ENCODE data around the gene ZNF417. TPM values are rescaled to one million over a fixed set of nuclear protein-coding genes. Genes with fewer than 3 reads are reported as not detected.

Gene ZNF417
- total and polyA plus RNA-seq, 2 of the 13 experiments (the other 11 are each of a cell fraction or from before 2014, with no cell fraction given) = 2.9 to 13.7 TPM

DNA sequence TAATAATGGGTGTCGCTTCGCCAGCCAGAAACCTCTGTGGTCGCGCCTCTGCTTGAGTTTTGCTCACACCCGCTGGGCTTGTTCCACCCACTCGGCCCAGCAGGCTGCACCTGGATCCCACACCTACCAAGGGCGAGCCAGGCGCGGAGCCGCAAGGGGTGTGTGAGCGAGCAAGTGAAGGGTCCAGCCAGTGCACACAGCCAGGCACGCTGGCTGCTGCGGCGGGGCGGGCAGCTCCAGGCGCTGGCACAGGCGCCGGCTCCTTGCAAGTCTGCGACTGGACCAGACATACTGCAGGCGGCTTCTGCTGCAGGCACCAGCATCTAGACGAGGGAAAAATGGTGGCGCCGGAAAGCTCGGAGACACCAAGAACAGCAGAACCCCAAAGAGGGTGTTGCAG is 32.9 kb upstream of the ZNF417 start:
- Histone ChIP-seq H3K9ac (ENCODE audit: insufficient read depth, low read depth, low read length) (no peak overlapping the region), H4K20me1 (ENCODE audit: insufficient read depth, low read length) (no peaks in the 10 kb centered on the region), H2AFZ (ENCODE audit: low read length) (no peak overlapping the region), H3K79me2 (ENCODE audit: insufficient read depth, low read length) (peaks cover 21% of the 10 kb centered on the region), H3K36me3 (replicated peaks in 1 of 2; ENCODE audit: control insufficient read depth in 1 of 2, insufficient read depth in 2 of 2, low read length in 2 of 2) (no peaks in the 10 kb centered on the region), H3K4me1 (ENCODE audit: insufficient read depth, low read length) (peaks cover 15% of the 10 kb centered on the region), H3K27ac (ENCODE audit: extremely low read length, insufficient read depth, low read length) (no peak overlapping the region), H3K27me3 (ENCODE audit: control insufficient read depth in 1 of 2, insufficient read depth in 2 of 2, low read length in 2 of 2) (no peaks in the 10 kb centered on the region; a peak in 1 of 5 replicates), H3K9me3 (ENCODE audit: low read length) (peaks cover 51% of the 10 kb centered on the region), H3K4me3 (replicated peaks in 1 of 3; ENCODE audit: insufficient read depth in 1 of 3, low read depth in 2 of 3, low read length in 3 of 3) (no peak overlapping the region), H3K4me2 (ENCODE audit: low read depth, low read length) (no peak overlapping the region)
- ChIA-PET POLR2A (interaction anchor here (2.0 kb wide), 1 partner anchor 53 kb away, joined by 5 read pairs; the partner anchor contains the start of gene ZNF606), CTCF (ENCODE audit: low intra/inter-chr PET ratio, low total read pairs) (no interaction called here)
- 94% methylated on average over 18 of the region's 24 CpGs for WGBS (ENCODE audit: low lambda C conversion rate)
- in situ Hi-C loops (cut with HindIII; ENCODE audit: extremely low pct_ligation_motif_present, low pct_unique_long_range_greater_than_20kb) (no loop called here), intact Hi-C loops (cut with micrococcal nuclease; ENCODE audit: unreplicated experiment) (no loop called here)
- BruUV-seq (replicated peaks) = no TSS peak
- ATAC-seq = no peak
- TF ChIP-seq ZNF792 (CRISPR knock-in tag; IDR thresholded peaks at IDR 0.05) (no peak), MEIS2 (CRISPR knock-in tag; IDR thresholded peaks at IDR 0.05) (no peak)
- DNase-seq (ENCODE audit: low spot score) = no peak
- FAIRE-seq = no peak

DNA sequence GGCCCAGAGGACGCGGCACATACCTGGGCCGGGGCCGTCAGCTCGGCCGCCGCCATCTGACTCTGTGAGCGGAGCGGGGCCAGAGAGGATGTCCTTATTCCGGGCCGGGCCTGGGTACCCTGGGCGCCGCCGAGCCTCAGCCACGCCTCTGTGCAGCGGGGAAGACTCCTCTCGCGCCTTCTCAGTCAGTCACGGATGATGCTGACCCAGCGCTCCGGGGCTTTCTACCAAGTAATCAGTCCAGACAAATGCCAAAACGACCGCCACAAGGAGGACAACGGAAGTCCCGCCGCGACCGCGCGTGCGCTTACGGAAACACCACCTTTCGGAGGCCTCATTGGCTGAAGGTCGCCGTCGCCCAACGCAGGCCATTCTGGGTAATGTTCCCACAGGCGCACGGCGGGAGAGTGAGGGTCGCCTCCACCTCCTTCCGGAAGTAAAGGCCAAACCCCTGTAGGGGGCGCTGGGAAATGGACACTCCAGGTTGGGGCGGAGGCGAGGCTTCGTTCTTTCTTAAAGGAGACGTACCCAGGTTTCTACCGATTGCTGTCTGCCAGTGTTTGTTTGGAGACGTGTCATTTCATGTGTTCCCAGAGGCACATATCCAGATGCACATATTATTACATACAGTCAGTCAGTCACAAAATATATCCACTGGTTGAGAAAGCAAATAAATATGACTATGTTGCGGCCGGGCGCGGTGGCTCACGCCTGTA is 31.2 kb upstream of the ZNF417 start, which contains the start of gene ZNF256:
TSS of gene ZNF256 (minus strand) at position 288 of the 716 bp plus-strand sequence. CDS start at position 56, 232 bp downstream.
- peak; percentile 90 for FAIRE-seq
- peak; percentile 99 for ATAC-seq
- POLR2A ChIA-PET = interaction anchor here (0.8 to 2.0 kb wide), 2 partner anchors 55 to 201 kb away, joined by 3 to 5 read pairs; partner anchors contain the start of genes ZNF606 and ZNF776
- no peak for TF ChIP-seq MAF1 (CRISPR knock-in tag; IDR thresholded peaks at IDR 0.05; ENCODE audit: borderline replicate concordance)
- no peak for TF ChIP-seq ZNF616 (CRISPR knock-in tag; IDR thresholded peaks at IDR 0.05; ENCODE audit: low read depth)
- TF ChIP-seq KAT2B (IDR thresholded peaks at IDR 0.05; ENCODE audit: borderline replicate concordance, low read depth, low read length) = no peak
- TF ChIP-seq, protein P1, sequence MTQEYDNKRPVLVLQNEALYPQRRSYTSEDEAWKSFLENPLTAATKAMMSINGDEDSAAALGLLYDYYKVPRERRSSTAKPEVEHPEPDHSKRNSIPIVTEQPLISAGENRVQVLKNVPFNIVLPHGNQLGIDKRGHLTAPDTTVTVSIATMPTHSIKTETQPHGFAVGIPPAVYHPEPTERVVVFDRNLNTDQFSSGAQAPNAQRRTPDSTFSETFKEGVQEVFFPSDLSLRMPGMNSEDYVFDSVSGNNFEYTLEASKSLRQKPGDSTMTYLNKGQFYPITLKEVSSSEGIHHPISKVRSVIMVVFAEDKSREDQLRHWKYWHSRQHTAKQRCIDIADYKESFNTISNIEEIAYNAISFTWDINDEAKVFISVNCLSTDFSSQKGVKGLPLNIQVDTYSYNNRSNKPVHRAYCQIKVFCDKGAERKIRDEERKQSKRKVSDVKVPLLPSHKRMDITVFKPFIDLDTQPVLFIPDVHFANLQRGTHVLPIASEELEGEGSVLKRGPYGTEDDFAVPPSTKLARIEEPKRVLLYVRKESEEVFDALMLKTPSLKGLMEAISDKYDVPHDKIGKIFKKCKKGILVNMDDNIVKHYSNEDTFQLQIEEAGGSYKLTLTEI (CRISPR knock-in tag; conservative IDR thresholded peaks at IDR 0.05) = no peak
- TF ChIP-seq IKZF4 (CRISPR knock-in tag; IDR thresholded peaks at IDR 0.05; ENCODE audit: borderline replicate concordance, low read depth, not compliant biosample characterization) = no peak
- TF ChIP-seq XRCC5 (optimal IDR thresholded peaks at IDR 0.05; ENCODE audit: low read length) = peak; percentile 85
- TF ChIP-seq ZSCAN20 (CRISPR knock-in tag; IDR thresholded peaks at IDR 0.05; ENCODE audit: borderline replicate concordance) = no peak
- peak; percentile 48; the same call in 1 of the 2 replicates for TF ChIP-seq ZNF777 (CRISPR knock-in tag; IDR thresholded peaks at IDR 0.05)
- no peak for TF ChIP-seq DNMT1 (CRISPR knock-in tag; IDR thresholded peaks at IDR 0.05)
- peak; percentile 94 for TF ChIP-seq YEATS2 (CRISPR knock-in tag; IDR thresholded peaks at IDR 0.05; ENCODE audit: borderline replicate concordance)
- 0 out of 2 replicates have a peak, but pooled peaks have one; percentile 56 for TF ChIP-seq ZNF343 (CRISPR knock-in tag; IDR thresholded peaks at IDR 0.05)
- peak; percentile 78 for TF ChIP-seq ZNF501 (CRISPR knock-in tag; IDR thresholded peaks at IDR 0.05)
- no peak for TF ChIP-seq ARID2 (CRISPR knock-in tag; IDR thresholded peaks at IDR 0.05; ENCODE audit: borderline replicate concordance)
- TF ChIP-seq ZNF30 (CRISPR knock-in tag; IDR thresholded peaks at IDR 0.05) = no peak
- TF ChIP-seq THYN1 (CRISPR knock-in tag; IDR thresholded peaks at IDR 0.05; ENCODE audit: borderline replicate concordance, low read depth) = no peak

More for the DNA sequence above, 31.2 kb upstream of the ZNF417 start, which contains the start of gene ZNF256:
- Histone ChIP-seq H3K27me3 (ENCODE audit: control insufficient read depth in 1 of 2, insufficient read depth in 2 of 2, low read length in 2 of 2) (no peaks in the 10 kb centered on the region; a peak in 1 of 5 replicates), H2AFZ (ENCODE audit: low read length) (no peak within 1 kb of the TSS), H3K4me2 (ENCODE audit: low read depth, low read length) (peak within 1 kb of the TSS; percentile 90), H3K9me3 (ENCODE audit: low read length) (peaks cover 36% of the 10 kb centered on the region), H4K20me1 (ENCODE audit: insufficient read depth, low read length) (no peaks in the 10 kb centered on the region), H3K4me3 (replicated peaks in 1 of 3; ENCODE audit: insufficient read depth in 1 of 3, low read depth in 2 of 3, low read length in 3 of 3) (peak within 1 kb of the TSS; percentile 76 to 90 (median 88)), H3K36me3 (replicated peaks in 1 of 2; ENCODE audit: control insufficient read depth in 1 of 2, insufficient read depth in 2 of 2, low read length in 2 of 2) (peaks cover 2 to 13% of the 10 kb centered on the region in 2 experiments; a peak in 3 of 5 replicates), H3K27ac (ENCODE audit: extremely low read length, insufficient read depth, low read length) (peak within 1 kb of the TSS; percentile 60), H3K9ac (ENCODE audit: insufficient read depth, low read depth, low read length) (peak within 1 kb of the TSS; percentile 84), H3K4me1 (ENCODE audit: insufficient read depth, low read length) (peaks cover 15% of the 10 kb centered on the region), H3K79me2 (ENCODE audit: insufficient read depth, low read length) (peaks cover 21% of the 10 kb centered on the region)
- intact Hi-C loops (cut with micrococcal nuclease; ENCODE audit: unreplicated experiment) (loop anchor here (1.0 kb wide), 2 partner anchors 55 to 207 kb away; partner anchors contain the start of gene ZNF606), in situ Hi-C loops (cut with HindIII; ENCODE audit: extremely low pct_ligation_motif_present, low pct_unique_long_range_greater_than_20kb) (no loop called here)
- WGBS (ENCODE audit: low lambda C conversion rate) = 44% methylated on average over 11 of the region's 54 CpGs
- no TSS peak for BruUV-seq (replicated peaks)
- peak; percentile 93 for DNase-seq (ENCODE audit: low spot score)
- CTCF ChIA-PET (ENCODE audit: low intra/inter-chr PET ratio, low total read pairs) = interaction anchor here (1.3 kb wide), 1 partner anchor 208 kb away, joined by 7 read pairs; no protein-coding TSS in a partner anchor

All from HepG2 (cell line).